GM18502 (cell line): ENCODE measurements around the gene ANKRD2.
A peak's percentile ranks its signal among the peaks of the same experiment; 100 is the strongest.

Source experiments
- ATAC-seq: cut with Tn5 transposase; IDR thresholded peaks from one replicate; pipeline ENCODE4 v1.9.1; 2021; ENCODE audit warnings: mild to moderate bottlenecking; ENCODE audit not compliant: unreplicated experiment, poor library complexity

Gene ANKRD2

GRCh38 chr10:97629289-97629688 lies 56.7 kb downstream of the ANKRD2 start:
- ATAC-seq: no peak

- ATAC-seq: no peak
Measured at GRCh38 chr10:97631098-97631497, 58.5 kb downstream of the ANKRD2 start.

GRCh38 chr10:97632949-97633884 lies 60.6 kb downstream of the ANKRD2 start, which contains the start of gene MORN4:
TSS of gene MORN4 (minus strand) at chr10:97633500. CDS start at chr10:97619653, 13,847 bp downstream.
- peak; percentile 98 for ATAC-seq
